ES-I3 (cell line): ENCODE data around the gene RHAG.
"Not testable (repeated sequence)": the region's sequence is repeated elsewhere in the genome, so short reads cannot be mapped to it uniquely, and the experiment has no call there.

Experiments used
- H3K36me3 ChIP-seq: 2 replicates; pipeline ENCODE4 v1.6.1; 2013; ENCODE audit warnings: mild to moderate bottlenecking, low read length, control low read depth, moderate library complexity; ENCODE audit not compliant: insufficient read depth
- H3K4me1 ChIP-seq: 2 replicates; pipeline ENCODE4 v1.6.1; 2013; ENCODE audit warnings: mild to moderate bottlenecking, control low read depth, low read length; ENCODE audit not compliant: insufficient read depth
- H3K9ac ChIP-seq: 2 replicates; pipeline ENCODE4 v1.6.1; 2013; ENCODE audit warnings: low read depth, mild to moderate bottlenecking, low read length, moderate library complexity
- H3K9me3 ChIP-seq: 2 replicates; pipeline ENCODE4 v1.6.1; 2013; ENCODE audit warnings: mild to moderate bottlenecking, low read length, moderate library complexity; ENCODE audit not compliant: control insufficient read depth, insufficient read depth

RHAG gene

DNA sequence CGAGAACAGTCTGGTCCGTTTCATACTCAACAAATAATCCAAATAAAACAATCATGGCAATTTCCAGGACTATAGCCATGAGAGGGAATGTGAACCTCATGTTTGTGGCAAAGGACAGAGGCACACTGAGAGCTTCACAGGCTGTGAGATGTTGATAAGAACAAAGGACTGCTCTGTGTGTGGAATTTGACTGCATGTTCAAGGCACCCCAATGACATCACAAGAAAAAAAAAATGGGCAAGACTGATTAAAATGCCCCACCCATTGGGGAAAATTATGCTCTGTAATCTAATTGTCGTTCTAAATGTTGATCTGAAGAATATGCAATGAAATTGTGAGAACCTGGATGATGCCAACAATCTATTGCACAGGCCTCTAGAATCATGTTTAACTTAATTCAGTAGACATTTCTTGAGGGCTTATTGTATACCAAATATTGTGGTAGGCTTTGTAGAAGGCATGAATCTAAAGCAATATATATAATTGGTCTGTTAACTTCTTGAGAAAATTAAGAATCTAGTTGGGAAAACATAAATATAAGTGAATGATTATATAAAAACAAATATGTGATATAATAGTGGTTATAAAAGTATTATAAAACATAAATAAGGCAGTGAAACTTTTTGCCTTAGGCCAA is at the start of gene RHAG:
Gene RHAG, minus strand, starts transcription at position 127 of the 637 bp plus-strand sequence. Its CDS starts 27 bp downstream, at position 100.
- Histone ChIP-seq H3K4me1 (no peaks in the 10 kb centered on the region), H3K9ac (no peak within 1 kb of the TSS), H3K36me3 (no peaks in the 10 kb centered on the region), H3K9me3 (no peaks in the 10 kb centered on the region)

DNA sequence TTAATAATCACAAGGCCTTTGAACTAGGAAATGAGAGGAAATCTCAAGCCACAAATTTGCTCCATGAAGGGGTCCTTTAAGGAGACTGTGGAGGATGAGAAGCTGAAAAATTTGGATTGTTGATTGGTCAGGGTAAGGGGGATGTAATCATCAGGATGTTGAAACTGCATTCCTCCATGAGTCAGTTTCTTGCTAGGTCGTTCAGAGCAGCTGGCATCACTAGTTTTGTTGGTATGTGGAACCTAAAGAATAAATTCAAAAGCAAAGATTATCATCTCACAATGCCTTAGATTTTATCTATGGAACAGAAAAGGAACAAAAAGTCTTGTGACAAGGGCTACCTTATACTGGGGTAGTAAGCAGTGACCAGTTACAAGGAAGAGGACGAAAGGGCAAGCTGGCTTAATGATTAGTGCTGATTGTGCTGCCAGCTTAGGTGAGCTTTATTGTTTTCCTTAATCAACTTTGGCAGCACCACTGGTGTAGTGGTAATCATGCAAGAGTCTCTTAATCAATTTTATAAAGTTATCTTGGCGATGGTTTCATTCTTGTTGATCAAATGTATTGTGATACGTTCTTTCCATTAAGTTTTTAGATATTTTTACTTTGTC is 40.1 kb upstream of the RHAG start:
- no peaks in the 10 kb centered on the region for H3K4me1 ChIP-seq
- no peak overlapping the region for H3K9ac ChIP-seq
- no peaks in the 10 kb centered on the region for H3K9me3 ChIP-seq
- no peaks in the 10 kb centered on the region for H3K36me3 ChIP-seq

DNA sequence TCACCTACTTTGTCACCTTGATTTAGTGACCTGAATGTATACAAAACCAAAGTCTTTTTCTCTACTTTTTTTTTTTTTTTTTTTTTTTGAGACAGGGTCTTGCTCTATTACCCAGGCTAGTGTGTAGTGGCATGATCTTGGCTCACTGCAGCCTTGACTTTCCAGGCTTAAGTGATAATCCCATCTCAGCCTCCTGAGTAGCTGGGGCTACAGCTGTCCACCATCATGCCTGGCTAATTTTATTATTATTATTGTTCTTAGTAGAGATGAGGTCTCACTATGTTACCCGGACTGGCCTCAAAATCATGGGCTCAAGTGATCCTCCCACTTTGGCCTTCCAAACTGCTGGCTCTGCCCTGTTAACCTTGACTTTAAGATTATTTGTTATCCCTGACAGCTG is 39.2 kb upstream of the RHAG start:
- no peaks in the 10 kb centered on the region for H3K9me3 ChIP-seq
- H3K9ac ChIP-seq = no peak overlapping the region
- no peaks in the 10 kb centered on the region for H3K4me1 ChIP-seq
- no peaks in the 10 kb centered on the region for H3K36me3 ChIP-seq

DNA sequence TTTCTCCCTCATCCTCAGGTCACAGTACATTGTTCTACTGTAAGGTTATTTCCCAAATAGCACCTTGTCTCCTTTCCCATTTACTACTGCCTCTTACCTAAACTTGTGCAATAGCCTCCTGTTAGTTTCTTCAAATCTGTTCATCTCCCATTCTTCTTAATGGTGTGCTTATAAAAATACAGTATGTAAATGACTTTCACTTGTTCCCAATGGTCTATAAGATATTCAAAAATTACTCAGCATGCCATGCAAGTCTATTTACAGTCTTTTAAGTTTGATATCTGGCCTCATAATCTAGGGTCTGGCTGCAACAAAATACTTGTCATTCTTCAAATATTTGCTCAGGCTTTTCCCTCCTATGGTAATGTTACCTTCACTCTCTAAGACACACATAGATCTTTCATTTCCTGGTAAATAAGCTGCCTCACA is 31.5 kb upstream of the RHAG start:
- Histone ChIP-seq H3K36me3 (no peaks in the 10 kb centered on the region), H3K4me1 (peaks cover 24% of the 10 kb centered on the region), H3K9ac (no peak overlapping the region), H3K9me3 (no peaks in the 10 kb centered on the region)

DNA sequence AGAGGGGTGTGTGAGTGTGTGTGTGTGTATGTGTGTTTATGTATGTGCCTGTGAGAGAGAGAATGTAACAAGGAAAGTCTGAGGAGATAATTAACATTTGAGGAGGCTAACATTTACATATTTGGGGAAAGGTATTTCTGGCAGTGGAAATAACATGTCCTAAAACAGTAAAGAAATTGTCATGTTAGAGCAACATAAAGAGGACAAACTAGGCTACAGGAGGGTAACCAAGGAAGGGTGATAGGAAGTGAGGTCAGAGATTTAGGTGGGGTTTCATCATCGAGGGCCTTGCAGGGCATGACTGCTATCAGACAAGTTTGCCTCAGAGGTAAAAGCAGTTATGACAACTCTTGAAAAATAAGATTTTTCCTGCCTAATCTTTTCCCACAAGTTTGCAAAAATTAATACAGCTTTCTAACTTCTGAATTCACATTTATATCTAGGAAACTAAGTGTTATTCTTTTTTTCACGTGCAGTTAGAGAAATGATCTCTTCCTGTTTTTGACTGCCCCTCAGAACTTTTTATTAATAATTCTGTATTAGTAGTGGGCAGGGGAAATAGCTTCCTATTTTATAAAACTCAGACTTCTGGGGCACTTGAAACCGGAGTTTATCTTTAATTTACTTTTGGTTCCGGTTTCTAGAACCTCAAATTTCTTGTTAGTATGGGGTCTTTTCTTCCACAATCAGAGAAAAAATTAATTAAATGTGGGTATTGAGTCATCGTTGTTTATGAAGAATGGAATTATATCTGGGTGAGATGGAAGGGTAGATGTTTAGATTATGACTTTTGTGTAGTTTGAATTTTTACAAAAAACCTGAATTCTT is 30.5 kb upstream of the RHAG start:
- Histone ChIP-seq H3K9me3 (no peaks in the 10 kb centered on the region), H3K4me1 (peaks cover 24% of the 10 kb centered on the region), H3K36me3 (no peaks in the 10 kb centered on the region), H3K9ac (no peak overlapping the region)

DNA sequence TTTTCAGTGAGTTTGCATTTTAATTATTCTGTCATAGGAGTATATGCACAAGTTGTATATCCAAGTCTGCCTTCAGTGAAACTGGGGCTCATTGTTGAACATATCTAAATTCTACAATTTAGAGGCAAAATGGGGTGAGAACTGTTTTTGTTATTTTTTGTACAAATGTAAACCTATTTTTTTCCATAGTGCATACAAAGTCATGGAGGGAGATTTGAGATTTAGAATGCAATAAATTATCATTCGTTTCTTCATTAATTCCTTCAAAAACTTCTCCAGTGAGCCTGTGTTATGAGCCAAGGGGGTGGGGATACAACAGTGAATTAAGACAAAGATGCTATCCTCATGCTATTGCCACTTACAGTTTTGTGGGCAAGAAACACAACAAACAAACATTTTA is 29.8 kb upstream of the RHAG start:
- Histone ChIP-seq H3K4me1 (peaks cover 24% of the 10 kb centered on the region), H3K9me3 (no peaks in the 10 kb centered on the region), H3K36me3 (no peaks in the 10 kb centered on the region), H3K9ac (no peak overlapping the region)

DNA sequence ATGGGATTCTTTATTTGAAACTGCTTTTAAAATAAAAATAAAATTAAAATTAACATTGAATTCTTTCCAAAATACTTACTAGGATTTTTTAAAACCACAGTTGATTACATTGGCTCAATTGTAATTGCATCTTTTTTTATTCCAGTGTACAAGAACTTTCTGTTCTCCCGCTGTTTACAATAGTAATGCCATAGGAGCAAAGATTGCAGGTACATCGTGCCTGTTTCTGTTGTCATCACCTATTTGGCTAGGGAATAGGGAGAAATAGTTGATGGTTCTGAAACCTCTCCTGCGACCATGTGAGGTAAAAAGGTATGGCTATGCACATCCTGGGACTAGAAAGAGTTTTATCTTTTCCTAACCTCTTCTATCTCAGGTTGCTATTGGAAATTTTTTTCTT is 28.2 kb upstream of the RHAG start:
- no peaks in the 10 kb centered on the region for H3K36me3 ChIP-seq
- peaks cover 24% of the 10 kb centered on the region for H3K4me1 ChIP-seq
- no peak overlapping the region for H3K9ac ChIP-seq
- H3K9me3 ChIP-seq = no peaks in the 10 kb centered on the region

DNA sequence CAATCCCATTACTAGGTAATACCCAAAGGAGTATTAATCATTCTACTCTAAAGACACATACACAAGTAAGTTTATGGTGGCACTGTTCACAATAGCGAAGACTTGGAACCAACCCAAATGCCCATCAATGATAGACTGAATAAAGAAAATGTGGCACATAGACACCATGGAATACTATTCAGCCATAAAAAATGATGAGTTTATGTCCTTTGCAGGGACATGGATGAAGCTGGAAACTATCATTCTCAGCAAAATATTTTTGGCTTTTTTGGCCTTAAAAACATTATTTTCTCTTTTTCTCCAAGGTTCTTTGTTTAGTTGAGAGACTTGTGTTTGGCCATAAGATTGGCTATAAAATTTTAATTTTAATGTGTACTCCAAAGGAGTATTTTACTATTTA is 27.4 kb upstream of the RHAG start:
- peaks cover 23% of the 10 kb centered on the region for H3K4me1 ChIP-seq
- not testable (repeated sequence) for H3K9me3 ChIP-seq, H3K9ac ChIP-seq, H3K36me3 ChIP-seq

DNA sequence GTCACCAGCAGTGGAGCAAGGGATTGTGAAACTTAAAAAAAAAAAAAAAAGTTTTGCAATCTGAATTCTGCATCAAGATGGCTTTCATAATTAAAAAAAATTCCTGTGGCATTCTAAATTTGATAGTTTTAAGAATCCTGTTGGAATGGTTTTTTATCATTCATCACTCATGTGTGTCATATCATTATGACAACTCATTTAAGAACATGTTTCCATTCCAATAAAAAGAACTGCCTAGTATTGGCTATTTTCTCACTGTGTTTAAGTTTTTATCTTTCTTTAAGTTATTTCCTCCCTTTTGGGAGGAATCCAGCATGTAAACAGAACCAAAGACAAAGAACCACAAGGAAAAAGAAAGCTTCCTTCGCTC is 26.2 kb upstream of the RHAG start:
- Histone ChIP-seq H3K9ac (no peak overlapping the region), H3K9me3 (no peaks in the 10 kb centered on the region), H3K36me3 (no peaks in the 10 kb centered on the region), H3K4me1 (peaks cover 12% of the 10 kb centered on the region)

DNA sequence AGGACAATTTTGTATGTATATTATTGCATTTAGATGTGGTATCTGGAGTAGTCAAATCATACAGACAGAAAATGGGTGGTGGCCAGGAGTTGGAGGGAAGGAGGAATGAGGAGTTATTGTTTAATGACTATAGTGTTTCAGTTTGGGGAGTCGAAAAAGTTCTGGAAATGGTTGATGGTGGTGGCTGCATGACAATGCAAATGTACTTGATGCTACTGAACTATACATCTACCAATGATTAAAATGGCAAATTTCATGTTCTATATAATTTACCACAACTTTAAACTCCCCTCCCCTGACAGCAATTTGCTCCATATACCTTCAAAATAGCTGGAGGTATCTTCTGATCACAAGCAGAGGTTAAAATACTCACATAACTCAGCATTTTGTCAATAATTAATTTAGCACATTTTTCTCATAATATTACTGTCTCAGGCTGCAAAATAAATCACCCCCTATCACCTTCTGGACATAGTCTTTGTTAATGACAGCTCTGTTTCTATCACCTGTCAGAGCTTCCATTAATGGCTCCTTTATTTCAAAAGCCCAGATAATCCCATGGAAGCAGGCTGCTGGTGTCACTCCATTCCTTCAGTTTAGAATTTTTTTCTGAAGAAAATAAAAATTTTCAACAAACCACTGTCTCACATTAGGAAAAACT is 25.7 kb upstream of the RHAG start:
- H3K4me1 ChIP-seq = peaks cover 7% of the 10 kb centered on the region
- H3K9ac ChIP-seq = no peak overlapping the region
- no peaks in the 10 kb centered on the region for H3K9me3 ChIP-seq
- H3K36me3 ChIP-seq = no peaks in the 10 kb centered on the region

DNA sequence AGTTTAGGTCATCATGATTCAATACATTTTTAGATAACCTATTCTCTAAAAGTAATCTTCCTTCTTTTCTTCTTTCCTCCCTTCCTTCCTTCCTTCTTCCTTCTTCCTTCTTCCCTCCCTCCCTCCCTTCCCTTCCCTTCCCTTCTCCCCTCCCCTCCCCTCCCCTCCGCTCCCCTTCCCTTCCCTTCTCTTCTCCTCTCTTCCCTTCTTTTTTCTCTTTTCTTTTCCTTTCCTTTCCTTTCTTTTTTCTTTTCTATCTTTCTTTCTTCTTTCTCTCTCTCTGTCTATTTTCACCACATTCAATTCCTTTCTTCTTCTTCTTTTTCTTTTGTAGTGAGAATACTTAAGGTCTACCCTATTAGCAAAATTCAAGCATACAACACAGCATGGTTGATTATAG is 17.3 kb upstream of the RHAG start:
- Histone ChIP-seq H3K9me3 (no peaks in the 10 kb centered on the region), H3K4me1 (no peaks in the 10 kb centered on the region), H3K36me3 (no peaks in the 10 kb centered on the region), H3K9ac (no peak overlapping the region)

DNA sequence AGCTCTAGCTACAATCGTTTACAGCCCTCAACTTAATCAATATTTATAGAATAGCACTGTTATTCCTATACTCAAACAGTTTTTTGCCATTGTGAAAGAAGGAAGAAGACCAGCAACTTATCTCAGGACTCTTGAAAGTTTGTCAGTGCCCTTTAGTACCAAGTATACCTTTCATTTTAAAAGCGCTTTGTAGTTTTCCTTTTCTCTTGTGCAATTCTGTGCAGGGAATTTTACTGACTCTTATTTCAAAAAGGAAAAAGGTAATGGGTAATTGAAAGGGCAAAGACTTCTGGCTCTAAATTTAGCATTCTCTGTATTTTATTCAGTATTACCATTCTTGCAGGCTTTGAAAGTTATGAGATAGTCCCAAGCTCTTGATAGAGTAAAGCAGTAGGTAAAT is 16.8 kb upstream of the RHAG start:
- Histone ChIP-seq H3K4me1 (no peaks in the 10 kb centered on the region), H3K9ac (no peak overlapping the region), H3K9me3 (no peaks in the 10 kb centered on the region), H3K36me3 (no peaks in the 10 kb centered on the region)

DNA sequence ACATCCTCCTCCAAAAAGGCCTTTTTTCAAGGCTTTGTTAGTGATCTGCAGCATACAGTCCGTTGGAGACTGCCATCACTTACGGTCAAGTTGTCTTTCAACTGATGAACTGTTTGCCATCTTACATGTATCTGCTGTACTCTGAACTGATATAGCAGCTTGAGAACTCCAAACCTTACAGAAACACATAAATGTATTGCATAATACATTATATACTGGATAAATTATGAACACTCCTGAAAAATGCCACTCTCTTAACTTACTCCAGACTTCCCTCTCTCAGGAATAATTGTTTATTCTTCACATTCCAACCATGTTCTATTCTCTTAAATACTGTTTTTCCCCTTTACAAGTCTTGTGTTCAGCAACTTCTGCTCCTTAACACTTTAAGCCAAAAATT is 14.6 kb upstream of the RHAG start:
- H3K4me1 ChIP-seq = no peaks in the 10 kb centered on the region
- no peak overlapping the region for H3K9ac ChIP-seq
- H3K36me3 ChIP-seq = no peaks in the 10 kb centered on the region
- H3K9me3 ChIP-seq = no peaks in the 10 kb centered on the region

DNA sequence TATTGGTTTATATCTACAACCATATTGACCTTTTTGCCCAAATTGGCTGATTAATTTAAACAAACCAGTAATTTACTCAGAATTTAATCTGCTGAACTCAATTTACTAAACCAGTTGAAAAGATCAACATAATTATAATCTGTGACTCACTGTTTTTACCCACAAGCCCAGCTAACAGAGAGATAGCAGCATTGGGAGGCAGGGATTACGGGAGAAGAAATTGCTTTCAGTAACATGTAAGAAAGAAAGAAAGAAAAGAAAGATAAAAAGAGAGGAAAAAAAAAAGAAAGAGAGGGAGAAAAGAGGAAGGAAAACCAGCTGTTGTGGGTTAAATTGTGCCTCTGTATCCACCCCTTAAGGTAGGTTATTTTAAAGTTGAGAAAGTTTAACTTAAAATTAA is 13.3 kb upstream of the RHAG start:
- no peaks in the 10 kb centered on the region for H3K4me1 ChIP-seq
- H3K9me3 ChIP-seq = no peaks in the 10 kb centered on the region
- H3K9ac ChIP-seq = no peak overlapping the region
- H3K36me3 ChIP-seq = no peaks in the 10 kb centered on the region
